CD4-positive, alpha-beta T cell treated with Interferon gamma for 1 hour (primary cell): ENCODE data around the gene DHX29.

Source experiments
- DNase-seq: peaks from one replicate; pipeline ENCODE4 v3.0.0-alpha.2; 2020

DHX29 gene

GRCh38 chr5:55231029-55231918 lies 76.2 kb downstream of the DHX29 start:
- DNase-seq = no peak

DNA sequence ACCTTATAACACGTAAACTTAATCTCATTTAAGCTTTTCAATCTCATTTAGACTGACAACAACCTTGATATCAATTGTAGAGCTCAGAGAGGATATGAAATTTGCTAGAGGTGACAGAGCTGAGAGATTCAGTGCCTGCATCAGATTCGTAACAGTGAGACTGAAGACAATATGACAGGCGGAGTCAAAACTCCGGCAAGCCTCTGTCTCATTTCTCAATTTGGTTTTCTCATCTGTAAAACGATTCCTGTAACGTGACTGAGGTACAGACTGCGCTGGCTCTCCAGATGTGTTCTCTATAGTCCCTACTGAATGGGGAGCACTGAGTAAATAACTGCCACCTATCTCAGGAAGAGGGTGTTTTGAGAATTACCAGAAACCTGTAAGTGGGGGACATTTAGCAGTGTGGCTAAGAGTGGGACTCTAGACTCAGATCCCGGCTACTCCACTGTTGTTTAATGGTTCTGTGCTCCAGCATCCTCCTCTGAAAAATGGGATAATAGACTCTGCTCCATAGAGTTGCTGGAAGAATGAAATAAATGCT lies 77.3 kb downstream of the DHX29 start:
- no peak for DNase-seq

DNA sequence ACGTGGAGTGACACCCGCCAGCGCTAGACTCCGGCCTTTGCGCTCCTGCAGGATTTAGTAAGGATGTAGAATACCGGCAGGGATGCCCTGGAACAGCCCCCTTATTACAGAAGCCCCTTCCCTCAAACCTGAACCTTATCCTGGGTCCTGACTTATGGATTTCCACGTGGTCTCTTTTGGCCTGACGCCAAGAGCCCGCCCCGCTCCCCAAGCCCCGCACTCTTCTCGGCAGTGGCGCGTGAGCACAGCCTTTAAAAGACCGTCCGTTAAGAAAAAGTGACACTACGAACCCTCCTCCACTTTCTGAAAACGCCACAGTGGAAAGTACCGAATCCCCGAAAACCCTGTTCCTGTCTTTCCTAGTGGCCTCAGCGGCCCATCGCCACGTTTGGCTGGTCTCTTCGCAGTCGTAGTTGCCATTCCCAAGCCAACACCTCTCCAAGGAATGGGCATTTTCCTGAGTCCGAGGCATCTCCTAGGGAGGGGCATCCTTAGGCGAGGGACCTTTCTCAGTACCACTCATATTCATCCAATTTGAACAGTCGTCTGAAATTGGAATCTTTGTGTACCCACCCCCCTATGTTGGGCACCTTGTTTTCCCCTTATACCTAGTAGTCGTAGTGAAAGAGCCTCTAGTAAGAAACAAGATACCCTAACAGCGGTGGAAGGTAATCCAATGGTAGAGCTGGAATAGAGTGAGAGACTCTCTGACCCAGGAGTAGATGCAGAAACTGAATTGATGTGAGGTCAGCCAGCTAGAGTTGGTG lies 79.6 kb downstream of the DHX29 start:
- DNase-seq = no peak

DNA sequence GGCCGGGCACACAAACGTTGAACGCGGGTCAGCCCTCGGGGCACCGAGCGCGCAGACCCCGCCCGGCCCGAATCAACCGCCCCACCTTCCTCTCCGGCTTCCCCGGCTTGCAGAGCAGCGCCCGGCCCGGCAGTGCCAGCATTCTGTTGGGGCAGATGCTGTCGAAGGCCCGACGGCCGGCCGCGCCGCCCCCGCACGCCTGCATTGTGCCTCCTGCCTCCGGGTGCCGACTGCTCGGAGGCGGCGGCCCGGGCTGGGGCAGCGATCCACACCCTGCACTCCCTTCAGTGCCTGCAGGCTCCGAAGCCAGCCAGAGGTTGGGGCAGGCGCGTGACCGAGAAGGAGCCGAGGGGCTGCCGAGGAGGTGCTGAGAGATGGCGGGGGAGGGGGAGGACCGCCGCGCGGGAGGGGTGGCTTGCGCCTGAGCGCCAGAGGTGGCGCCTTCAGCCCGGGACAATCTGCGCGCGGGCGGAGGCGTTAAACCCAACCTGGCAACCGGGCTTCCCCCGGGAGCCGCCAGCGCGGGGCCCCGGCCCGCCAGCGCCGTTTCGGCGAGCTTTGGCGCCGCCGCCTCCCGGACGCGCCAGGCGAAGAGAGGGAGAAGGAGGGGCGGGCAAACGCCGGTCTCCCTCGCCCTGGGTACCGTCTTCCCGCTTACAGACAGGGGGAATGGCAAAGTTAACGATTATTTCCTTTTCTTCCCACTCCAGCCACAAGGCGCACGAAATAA lies 80.4 kb downstream of the DHX29 start, which contains the start of gene MCIDAS:
TSS of gene MCIDAS (minus strand) at position 382 of the 730 bp plus-strand sequence. CDS start at position 205, 177 bp downstream.
- peak; percentile 32 for DNase-seq

DNA sequence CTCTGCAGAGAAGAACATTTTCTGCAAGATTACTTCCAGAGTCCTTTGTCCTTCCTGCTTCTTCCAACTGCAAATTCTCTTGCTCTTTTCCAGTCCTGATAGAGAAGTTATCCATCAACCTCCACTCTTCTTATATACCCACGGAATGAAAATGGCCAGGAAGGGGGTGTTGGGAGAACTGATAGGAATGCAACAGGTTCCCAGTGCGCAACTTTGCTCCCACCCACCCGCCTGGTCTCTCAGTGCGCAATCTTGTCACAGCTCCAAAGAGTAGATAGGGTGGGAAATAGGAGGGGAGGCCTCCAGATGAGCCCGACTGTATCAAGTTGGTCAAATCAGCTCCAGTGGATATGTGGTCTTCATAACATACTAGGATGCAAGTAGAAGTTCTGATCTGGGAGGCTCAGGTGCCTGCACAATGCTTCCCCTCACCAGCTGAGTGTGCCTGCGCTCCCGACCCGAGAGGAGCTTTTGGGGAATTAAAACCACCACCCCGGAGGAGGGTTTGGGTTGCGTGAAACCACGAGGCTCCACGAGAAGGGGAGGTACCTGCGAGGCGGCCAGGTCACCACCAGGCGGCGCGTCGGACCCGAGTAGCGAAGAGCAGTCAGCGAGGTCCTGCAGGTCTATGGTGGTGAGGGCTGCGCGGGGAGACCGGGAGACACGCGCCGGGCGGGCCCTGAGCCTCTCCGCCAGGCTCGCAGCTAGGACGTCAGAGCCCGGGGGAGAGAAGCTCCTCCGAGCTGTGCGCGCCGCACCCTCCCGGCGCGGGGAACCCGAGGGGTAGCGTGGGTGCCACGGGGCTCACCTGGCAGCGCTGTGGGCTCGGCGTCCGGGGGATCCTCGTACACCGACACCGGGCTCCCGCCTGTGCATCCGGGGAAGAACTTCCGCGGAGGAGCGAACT lies 81.2 kb downstream of the DHX29 start:
- DNase-seq = peak; percentile 26

DNA sequence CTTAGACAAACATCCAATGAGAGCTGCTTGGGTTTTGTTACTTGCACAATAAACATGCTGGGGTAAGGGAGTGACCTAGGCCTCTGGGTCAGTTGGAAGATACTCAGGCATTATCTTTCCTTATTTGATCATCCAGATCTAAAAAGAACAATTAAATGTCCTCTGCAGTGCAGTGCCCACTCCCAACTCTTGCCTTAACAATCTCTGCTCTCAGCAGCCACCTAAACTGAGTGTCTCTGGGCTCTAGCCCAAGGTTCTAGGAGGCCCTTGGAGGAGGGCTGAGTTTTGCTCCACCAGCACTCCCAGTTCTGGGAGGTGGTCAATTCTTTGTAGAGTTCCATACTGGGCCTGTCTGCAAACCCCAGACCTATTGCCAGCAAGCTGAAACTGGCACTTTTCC lies 82.1 kb downstream of the DHX29 start:
- DNase-seq = no peak

- no peak for DNase-seq
These were observed 83.7 kb downstream of the DHX29 start for GRCh38 chr5:55223812-55224240.

DNA sequence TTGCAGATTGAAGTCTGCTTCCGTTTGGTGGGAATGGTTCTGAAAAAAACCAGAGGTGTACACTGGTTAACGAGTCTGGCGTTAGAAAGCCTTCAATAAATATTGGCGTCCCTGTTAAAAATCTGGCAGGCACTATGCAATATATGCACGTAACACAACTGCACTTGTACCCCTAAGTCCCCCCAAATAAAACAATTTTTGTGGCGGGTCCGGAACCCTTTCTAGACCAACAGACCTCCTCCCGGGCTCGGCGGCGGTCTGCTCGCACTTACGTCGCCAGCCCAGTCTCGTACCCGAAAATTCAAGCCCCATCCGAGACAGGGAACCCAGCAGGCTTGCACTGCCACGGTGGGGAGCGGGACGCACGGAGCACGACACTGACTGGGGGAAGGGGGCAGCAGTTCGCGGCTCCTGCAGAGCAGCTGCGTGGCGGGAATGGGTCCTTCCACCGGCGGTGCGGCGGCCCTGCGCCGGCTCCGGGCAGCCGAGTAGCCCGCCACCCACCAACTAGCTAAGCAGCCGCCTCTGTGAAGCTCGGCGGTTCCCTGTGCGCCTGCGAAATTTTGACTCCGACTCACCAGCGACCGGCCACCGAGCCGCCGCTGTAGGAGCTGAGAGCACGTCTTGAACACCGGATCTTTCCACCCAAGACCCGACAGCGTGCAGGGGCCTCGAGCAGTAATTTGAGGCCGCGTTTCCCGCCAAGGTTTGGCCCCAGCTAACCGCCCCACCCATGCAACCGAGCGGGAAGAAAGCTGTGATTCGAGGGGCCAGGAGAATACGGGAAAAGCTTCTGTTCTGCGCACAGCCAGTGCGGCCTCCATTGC lies 84.3 kb downstream of the DHX29 start:
- DNase-seq = no peak

GRCh38 chr5:55222092-55222984 lies 85.2 kb downstream of the DHX29 start:
- no peak for DNase-seq

DNA sequence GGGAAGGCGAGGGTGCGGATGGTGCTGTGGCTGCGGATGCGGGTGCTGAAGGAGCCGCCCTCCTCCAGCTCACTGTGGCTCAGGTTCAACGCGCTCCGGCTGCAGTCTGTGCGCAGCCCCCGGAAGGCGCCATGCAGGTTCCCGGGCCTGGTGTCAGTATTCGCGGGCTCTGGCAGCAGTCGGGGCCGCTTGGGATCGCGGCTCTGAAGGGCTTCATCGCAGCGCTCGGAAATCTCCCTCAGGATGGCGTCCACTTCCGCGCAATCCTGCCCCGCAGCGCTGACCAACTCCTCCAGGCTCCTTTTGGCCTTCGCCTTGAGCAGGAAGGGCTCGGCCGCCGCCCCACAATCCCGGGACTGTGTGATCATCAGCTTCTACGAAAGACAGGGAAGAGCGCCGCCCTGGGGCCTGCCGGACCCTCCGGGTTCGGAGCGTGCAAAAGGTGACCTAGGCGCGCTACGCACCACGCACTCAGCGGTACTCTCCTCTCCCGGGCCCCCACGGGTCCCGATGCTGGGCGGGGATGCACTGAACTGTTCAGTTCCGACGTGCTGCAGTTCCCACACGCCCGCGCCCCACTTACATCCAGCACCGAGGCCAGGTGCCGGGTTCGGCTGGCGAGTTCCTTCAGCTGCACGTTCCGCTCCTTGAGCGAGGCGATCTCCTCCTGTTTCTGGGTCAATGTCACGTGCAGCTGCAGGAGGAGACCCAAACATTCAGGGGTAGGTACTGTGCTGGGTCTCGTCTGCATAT lies 86.9 kb downstream of the DHX29 start:
- no peak for DNase-seq

- no peak for DNase-seq
These were observed 87.7 kb downstream of the DHX29 start for GRCh38 chr5:55219770-55220169.

DNA sequence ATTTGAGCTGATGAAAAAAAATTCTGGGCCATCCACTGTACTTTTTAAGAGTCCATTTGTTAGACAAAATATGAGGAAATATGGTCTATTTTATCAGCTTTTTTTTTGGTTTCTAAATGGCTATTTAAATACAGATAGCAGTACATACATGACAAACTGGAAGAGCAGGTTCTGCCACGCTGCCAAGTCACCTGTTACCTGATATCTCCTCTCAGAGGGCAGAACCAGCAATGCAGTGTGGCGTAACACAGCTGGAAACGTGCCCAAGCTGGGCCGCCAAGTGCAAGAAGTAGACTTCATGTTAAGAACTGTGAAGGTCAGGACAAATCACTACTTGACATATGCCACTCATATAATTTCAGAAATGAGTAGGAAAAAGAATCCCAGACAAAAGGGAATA lies 88.5 kb downstream of the DHX29 start:
- no peak for DNase-seq

- DNase-seq = no peak
These were observed 96.2 kb downstream of the DHX29 start for GRCh38 chr5:55211184-55211874.
